IMR-90 (cell line): ENCODE data around the gene FRMPD4. TPM values are rescaled to one million over a fixed set of nuclear protein-coding genes. Genes with fewer than 3 reads are reported as not detected.
"Not testable (repeated sequence)": the region's sequence is repeated elsewhere in the genome, so short reads cannot be mapped to it uniquely, and the experiment has no call there.

Experiments
- ATAC-seq: fragments of 200-7000 bp; cut with Tn5 transposase; 2 replicates; pipeline ENCODE4 v1.9.1; 2020; ENCODE audit warnings: low read depth, mild to moderate bottlenecking, moderate library complexity
- BruUV-seq: library from RNA; stranded (reverse); fragments of 400-500 nt; replicated peaks from 2 replicates; lab custom pipeline; 2021; lab: Mats Ljungman, UMichigan
- CTCF ChIA-PET: fragments of 300-600 bp; formaldehyde crosslinking; extraction: SDS; loops from one replicate; lab custom pipeline; 2021; ENCODE audit warnings: antibody characterized with exemption; lab: Yijun Ruan, JAX
- POLR2A ChIA-PET: fragments of 300-600 bp; sonication (Branson Sonifier 250); formaldehyde crosslinking; loops from one replicate; lab custom pipeline; 2022; ENCODE audit warnings: antibody characterized with exemption; ENCODE audit not compliant: unreplicated experiment; lab: Charles Lee
- DNase-seq: peaks from one replicate; pipeline ENCODE4 v3.0.0; 2013
- H2AFZ ChIP-seq: replicated peaks from 2 replicates; pipeline ENCODE3; 2013; ENCODE audit warnings: low read length, mild to moderate bottlenecking; ENCODE audit not compliant: poor library complexity
- H2AK5ac ChIP-seq: 2 replicates; pipeline ENCODE4 v1.6.1; 2013; ENCODE audit warnings: low read depth, low read length, inconsistent platforms
- H2AK9ac ChIP-seq: replicated peaks from 2 replicates; pipeline ENCODE3; 2013; ENCODE audit warnings: mild to moderate bottlenecking, low read depth, low read length, moderate library complexity; ENCODE audit not compliant: poor library complexity
- H2BK120ac ChIP-seq: 2 replicates; pipeline ENCODE4 v1.6.1; 2013; ENCODE audit warnings: low read depth, low read length, inconsistent platforms
- H2BK15ac ChIP-seq: 3 replicates; pipeline ENCODE4 v1.6.1; 2013; ENCODE audit warnings: low read depth, low read length, inconsistent platforms
- H2BK20ac ChIP-seq: 2 replicates; pipeline ENCODE4 v1.6.1; 2013; ENCODE audit warnings: low read depth, mild to moderate bottlenecking, inconsistent platforms, low read length, moderate library complexity
- H2BK5ac ChIP-seq: 2 replicates; pipeline ENCODE4 v1.6.1; 2013; ENCODE audit warnings: mild to moderate bottlenecking, low read depth, low read length, inconsistent platforms; ENCODE audit not compliant: poor library complexity, severe bottlenecking
- H3K14ac ChIP-seq: replicated peaks from 2 replicates; pipeline ENCODE4 v1.6.1; 2013; ENCODE audit warnings: low read depth, low read length, inconsistent platforms
- H3K18ac ChIP-seq: 2 replicates; pipeline ENCODE4 v1.6.1; 2013; ENCODE audit warnings: low read depth, low read length, control low read depth
- H3K23ac ChIP-seq: 2 replicates; pipeline ENCODE4 v1.6.1; 2013; ENCODE audit warnings: low read depth, low read length, inconsistent platforms
- H3K27ac ChIP-seq: 2 replicates; pipeline ENCODE4 v1.5.1; 2013; ENCODE audit warnings: mild to moderate bottlenecking, control low read depth, low read length; ENCODE audit not compliant: insufficient read depth
- H3K27me3 ChIP-seq: 2 replicates; pipeline ENCODE4 v1.6.1; 2013; ENCODE audit warnings: low read length; ENCODE audit not compliant: control insufficient read depth, insufficient read depth
- H3K36me3 ChIP-seq: 2 replicates; pipeline ENCODE4 v1.6.1; 2013; ENCODE audit warnings: low read length, mixed read lengths; ENCODE audit not compliant: control insufficient read depth, insufficient read depth
- H3K4ac ChIP-seq: 2 replicates; pipeline ENCODE4 v1.6.1; 2013; ENCODE audit warnings: low read depth, low read length, inconsistent platforms
- H3K4me1 ChIP-seq: 2 replicates; pipeline ENCODE4 v1.6.1; 2013; ENCODE audit warnings: low read length, mixed read lengths; ENCODE audit not compliant: control insufficient read depth, insufficient read depth
- H3K4me2 ChIP-seq: 2 replicates; pipeline ENCODE4 v1.6.1; 2013; ENCODE audit warnings: low read depth, mild to moderate bottlenecking, control low read depth, low read length, moderate library complexity
- H3K4me3 ChIP-seq: 2 replicates; pipeline ENCODE4 v1.5.1; 2013; ENCODE audit warnings: low read depth, mild to moderate bottlenecking, control low read depth, low read length, moderate library complexity; ENCODE audit not compliant: insufficient read depth
- H3K56ac ChIP-seq: 2 replicates; pipeline ENCODE4 v1.6.1; 2013; ENCODE audit warnings: low read length, inconsistent platforms; ENCODE audit not compliant: insufficient read depth; ENCODE audit errors: extremely low read depth
- H3K79me1 ChIP-seq, 2 experiments: 2 replicates each; pipeline ENCODE4 v1.6.1; 2013; ENCODE audit warnings: low read length in 2 of 2, inconsistent platforms in 1 of 2, low read depth in 1 of 2
- H3K9ac ChIP-seq: 2 replicates; pipeline ENCODE4 v1.6.1; 2013; ENCODE audit warnings: low read depth, low read length, control low read depth
- H3K9me1 ChIP-seq: 2 replicates; pipeline ENCODE4 v1.6.1; 2013; ENCODE audit warnings: low read length, inconsistent platforms; ENCODE audit not compliant: insufficient read depth
- H3K9me3 ChIP-seq: 2 replicates; pipeline ENCODE4 v1.6.1; 2013; ENCODE audit warnings: low read length; ENCODE audit not compliant: control insufficient read depth, insufficient read depth
- H4K20me1 ChIP-seq: 2 replicates; pipeline ENCODE4 v1.6.1; 2013; ENCODE audit warnings: low read length, inconsistent platforms; ENCODE audit not compliant: insufficient read depth
- H4K5ac ChIP-seq: 2 replicates; pipeline ENCODE4 v1.6.1; 2013; ENCODE audit warnings: mild to moderate bottlenecking, low read depth, low read length, control low read depth
- H4K8ac ChIP-seq, 2 experiments: 2 replicates each; pipeline ENCODE4 v1.6.1; 2013; ENCODE audit warnings: low read depth in 2 of 2, low read length in 2 of 2, control low read depth in 1 of 2, inconsistent platforms in 1 of 2
- H4K91ac ChIP-seq: 2 replicates; pipeline ENCODE4 v1.6.1; 2013; ENCODE audit warnings: low read depth, low read length, inconsistent platforms; ENCODE audit not compliant: insufficient read depth
- ELK1 ChIP-seq: fragments of 150-350 bp; IDR thresholded peaks from 2 replicates; pipeline ENCODE4 v1.6.1; 2016; ENCODE audit warnings: low read depth, mild to moderate bottlenecking, low read length, moderate library complexity, borderline replicate concordance
- FOS ChIP-seq: fragments of 150-350 bp; IDR thresholded peaks from 2 replicates; pipeline ENCODE4 v1.6.1; 2016; ENCODE audit warnings: low read depth, low read length
- POLR2A ChIP-seq: IDR thresholded peaks from 2 replicates; pipeline ENCODE4 v1.6.1; 2012; ENCODE audit warnings: mild to moderate bottlenecking, low read depth, low read length
- RFX5 ChIP-seq: IDR thresholded peaks from 2 replicates; pipeline ENCODE4 v1.8.0; 2012; ENCODE audit warnings: low read depth, mild to moderate bottlenecking, low read length, moderate library complexity
- WGBS, 2 experiments: methylation state at CpG; one replicate each; pipeline versions ENCODE4 v1.1.5 to v1.1.7; 2013; ENCODE audit warnings: missing lambda C conversion rate in 2 of 2; ENCODE audit not compliant: insufficient read length in 1 of 2; ENCODE audit errors: extremely low coverage in 2 of 2; 5-methylcytosine and 5-hydroxymethylcytosine counted together
- dilution Hi-C: fragments of 300-500 bp; cut with HindIII; formaldehyde crosslinking; loops from one replicate; pipeline ENCODE4 v1.14.3; 2018; ENCODE audit warnings: low sequenced_read_pairs; ENCODE audit not compliant: unreplicated experiment
- in situ Hi-C: fragments of 300-500 bp; cut with MboI; formaldehyde crosslinking; loops from 3 replicates; pipeline ENCODE4 v1.14.3; 2019; ENCODE audit warnings: low sequenced_read_pairs, inconsistent platforms, mixed read lengths
- intact Hi-C: fragments of 100-400 bp; cut with micrococcal nuclease; formaldehyde crosslinking; loops from 2 replicates; pipeline ENCODE4 v1.10.0; 2022
- polyA plus RNA-seq, 3 experiments: library from polyadenylated mRNA; depleted of rRNA; stranded (reverse); fragments of >200 nt; gene quantifications; 2 replicates each; pipeline ENCODE4 v1.2.3, GENCODE V29; 2012; ENCODE audit warnings: low replicate concordance in 1 of 3
- total RNA-seq: library from RNA; depleted of rRNA; stranded (reverse); fragments of >200 nt; gene quantifications from 2 replicates; pipeline ENCODE4 v1.2.3, GENCODE V29; 2012

Gene FRMPD4
- total and polyA plus RNA-seq, 2 of the 4 experiments (the other 2 are of a cell fraction), result 0.53 to 1.1 TPM

- ATAC-seq (peak; percentile 54), DNase-seq (peak; percentile 61)
- Histone ChIP-seq H4K91ac (no peak overlapping the region), H3K18ac (no peak overlapping the region), H4K8ac (no peak overlapping the region), H2AK5ac (no peak overlapping the region), H3K9me1 (no peaks in the 10 kb centered on the region), H4K20me1 (no peaks in the 10 kb centered on the region), H3K56ac (no peak overlapping the region), H3K27ac (no peak overlapping the region), H3K9ac (no peak overlapping the region), H3K14ac (no peak overlapping the region), H3K4me2 (no peak overlapping the region), H3K9me3 (no peaks in the 10 kb centered on the region), H3K4me1 (no peaks in the 10 kb centered on the region), H2BK120ac (no peak overlapping the region), H2BK15ac (no peak overlapping the region), H4K5ac (no peak overlapping the region), H3K36me3 (no peaks in the 10 kb centered on the region), H2AFZ (no peak overlapping the region), H3K27me3 (no peaks in the 10 kb centered on the region), H3K23ac (no peak overlapping the region), H2BK5ac (no peak overlapping the region), H3K4ac (no peak overlapping the region), H2AK9ac (no peak overlapping the region), H3K79me1 (no peaks in the 10 kb centered on the region), H2BK20ac (no peak overlapping the region), H3K4me3 (no peak overlapping the region)
- dilution Hi-C loops, result no loop called here
- no TSS peak for BruUV-seq
- POLR2A ChIA-PET, result no interaction called here
- in situ Hi-C loops, result no loop called here
- WGBS, 2 experiments, result no CpG with 5 or more reads among the region's 2 CpGs
- intact Hi-C loops, result no loop called here
- TF ChIP-seq FOS (0 out of 2 replicates have a peak, but pooled peaks have one; percentile 25), ELK1 (no peak), RFX5 (no peak), POLR2A (no peak)
- CTCF ChIA-PET, result no interaction called here
Measured at GRCh38 chrX:12162420-12162819, 24.1 kb downstream of the FRMPD4 start.

- DNase-seq, H2BK15ac ChIP-seq, H3K4me1 ChIP-seq, H4K20me1 ChIP-seq, H3K4ac ChIP-seq, H4K5ac ChIP-seq, H3K4me3 ChIP-seq, H2AFZ ChIP-seq, H3K36me3 ChIP-seq, BruUV-seq, H3K14ac ChIP-seq, H2BK5ac ChIP-seq, H3K27me3 ChIP-seq, H3K56ac ChIP-seq, H3K9me1 ChIP-seq, H2BK20ac ChIP-seq, H3K18ac ChIP-seq, POLR2A ChIA-PET, H3K4me2 ChIP-seq, H2AK5ac ChIP-seq, H3K23ac ChIP-seq, H3K27ac ChIP-seq, CTCF ChIA-PET, intact Hi-C loops, H4K91ac ChIP-seq, H2BK120ac ChIP-seq, H3K9me3 ChIP-seq, H4K8ac ChIP-seq, H3K9ac ChIP-seq, in situ Hi-C loops, dilution Hi-C loops, H2AK9ac ChIP-seq, ATAC-seq, H3K79me1 ChIP-seq: not testable (repeated sequence)
- no CpG with 5 or more reads among the region's 3 CpGs for WGBS, 2 experiments
Measured at GRCh38 chrX:12164180-12164579, 25.9 kb downstream of the FRMPD4 start.
